Adrenal gland (tissue), 5 donors: ENCODE data around the gene SSR2.

Source experiments
- CTCF ChIP-seq, 6 experiments: fragments of 450-650 bp in 4 of 6; fragments of 200-600 bp in 2 of 6; sonication (generic) in 1 of 6; IDR thresholded peaks; 1 replicate in 5 of 6; 2 replicates in 1 of 6; pipeline versions ENCODE4 v1.5.1 to v1.8.0; 2016 to 2021; ENCODE audit warnings: antibody characterized with exemption in 6 of 6, mild to moderate bottlenecking in 2 of 6, moderate library complexity in 1 of 6
- POLR2A ChIP-seq, 2 donors: fragments of 450-650 bp; IDR thresholded peaks; one replicate each; pipeline ENCODE4 v1.6.1; 2017; ENCODE audit warnings: antibody characterized with exemption in 2 of 2, mild to moderate bottlenecking in 2 of 2, moderate library complexity in 1 of 2
- donor health status: DM: no; HTN: no; CAD: no.

GRCh38 chr1:155967341-155968050 lies 53.3 kb downstream of the SSR2 start:
- no peak for TF ChIP-seq CTCF (IDR thresholded peaks at IDR 0.05)
- TF ChIP-seq POLR2A (IDR thresholded peaks at IDR 0.05), result no peak
